WERI-Rb-1 (cell line): ENCODE data around the gene KCNIP3.

Experiments
- DNase-seq: peaks from one replicate; pipeline ENCODE4 v3.0.0-alpha.2; 2020
- H3K27ac ChIP-seq: fragments of 250-450 bp; sonication (Bioruptor Pico); 2 replicates; pipeline ENCODE4 v1.5.1; 2020; ENCODE audit warnings: mild to moderate bottlenecking, moderate library complexity
- H3K27me3 ChIP-seq: fragments of 250-450 bp; sonication (Bioruptor Pico); 2 replicates; pipeline ENCODE4 v1.5.1; 2021; ENCODE audit warnings: mild to moderate bottlenecking, low read depth, moderate library complexity; ENCODE audit not compliant: insufficient read depth, severe bottlenecking
- H3K36me3 ChIP-seq: fragments of 250-450 bp; sonication (Bioruptor Pico); 2 replicates; pipeline ENCODE4 v1.5.1; 2020; ENCODE audit warnings: mild to moderate bottlenecking, moderate library complexity
- H3K4me3 ChIP-seq: 2 replicates; pipeline ENCODE4 v1.5.1; 2011; ENCODE audit warnings: low read depth, mild to moderate bottlenecking, control low read depth, low read length
- H3K9me3 ChIP-seq: fragments of 250-450 bp; sonication (Bioruptor Pico); 2 replicates; pipeline ENCODE4 v1.5.1; 2021; ENCODE audit warnings: mild to moderate bottlenecking, moderate library complexity; ENCODE audit not compliant: severe bottlenecking
- TF ChIP-seq, protein P1 (sequence below): IDR thresholded peaks from 2 replicates; pipeline ENCODE4 v1.5.1; 2011; ENCODE audit warnings: low read depth, mild to moderate bottlenecking, control low read depth, inconsistent platforms, low read length

The KCNIP3 gene

GRCh38 chr2:95345081-95345562 is 48.0 kb downstream of the KCNIP3 start:
- no peak for DNase-seq
- TF ChIP-seq, protein P1, sequence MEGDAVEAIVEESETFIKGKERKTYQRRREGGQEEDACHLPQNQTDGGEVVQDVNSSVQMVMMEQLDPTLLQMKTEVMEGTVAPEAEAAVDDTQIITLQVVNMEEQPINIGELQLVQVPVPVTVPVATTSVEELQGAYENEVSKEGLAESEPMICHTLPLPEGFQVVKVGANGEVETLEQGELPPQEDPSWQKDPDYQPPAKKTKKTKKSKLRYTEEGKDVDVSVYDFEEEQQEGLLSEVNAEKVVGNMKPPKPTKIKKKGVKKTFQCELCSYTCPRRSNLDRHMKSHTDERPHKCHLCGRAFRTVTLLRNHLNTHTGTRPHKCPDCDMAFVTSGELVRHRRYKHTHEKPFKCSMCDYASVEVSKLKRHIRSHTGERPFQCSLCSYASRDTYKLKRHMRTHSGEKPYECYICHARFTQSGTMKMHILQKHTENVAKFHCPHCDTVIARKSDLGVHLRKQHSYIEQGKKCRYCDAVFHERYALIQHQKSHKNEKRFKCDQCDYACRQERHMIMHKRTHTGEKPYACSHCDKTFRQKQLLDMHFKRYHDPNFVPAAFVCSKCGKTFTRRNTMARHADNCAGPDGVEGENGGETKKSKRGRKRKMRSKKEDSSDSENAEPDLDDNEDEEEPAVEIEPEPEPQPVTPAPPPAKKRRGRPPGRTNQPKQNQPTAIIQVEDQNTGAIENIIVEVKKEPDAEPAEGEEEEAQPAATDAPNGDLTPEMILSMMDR: no peak
- H3K36me3 ChIP-seq: no peaks in the 10 kb centered on the region
- peak overlapping the region; percentile 94 for H3K4me3 ChIP-seq
- H3K27me3 ChIP-seq: peaks cover 3% of the 10 kb centered on the region
- H3K9me3 ChIP-seq: no peaks in the 10 kb centered on the region
- no peak overlapping the region for H3K27ac ChIP-seq

DNA sequence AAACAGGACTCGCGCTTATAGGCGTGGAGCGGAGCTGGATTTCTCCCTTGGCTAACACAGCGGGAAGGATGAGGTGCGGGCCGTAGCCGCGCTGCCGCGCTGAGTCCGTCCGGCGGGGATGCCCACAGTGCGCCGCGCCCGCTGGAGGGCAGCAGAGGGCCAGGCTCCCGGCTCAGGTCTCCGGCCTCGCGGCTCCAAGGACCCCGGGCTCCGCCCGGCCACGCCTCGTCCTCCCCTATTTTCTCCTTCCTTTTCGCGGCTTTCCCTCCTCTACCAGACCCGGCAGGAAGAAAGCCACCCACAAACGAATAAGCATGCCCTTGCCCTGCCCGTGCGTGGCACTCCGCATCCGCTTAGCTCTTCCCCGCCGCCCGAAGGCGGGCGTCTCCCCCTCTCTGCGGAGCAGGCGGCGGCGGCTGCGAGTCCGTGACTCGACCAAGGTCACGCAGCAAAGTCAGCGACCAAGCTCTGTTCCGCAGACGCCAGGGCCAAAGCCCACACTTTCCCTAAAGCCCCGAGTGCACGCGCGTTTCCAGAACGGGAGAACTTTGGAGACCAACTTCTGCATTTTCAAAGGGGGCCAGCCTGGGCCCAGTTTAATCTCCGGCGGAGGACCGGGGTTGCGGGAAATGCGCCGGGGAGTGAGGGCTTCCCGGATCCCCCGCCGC is 48.5 kb downstream of the KCNIP3 start:
- Histone ChIP-seq H3K27me3 (peaks cover 3% of the 10 kb centered on the region), H3K9me3 (no peaks in the 10 kb centered on the region), H3K27ac (peak overlapping the region; percentile 70), H3K4me3 (peak overlapping the region; percentile 94), H3K36me3 (no peaks in the 10 kb centered on the region)
- DNase-seq: peak; percentile 89
- TF ChIP-seq, protein P1: peak; percentile 97

GRCh38 chr2:95346231-95346737 is 49.1 kb downstream of the KCNIP3 start:
- DNase-seq: peak; percentile 34
- H3K27me3 ChIP-seq: peaks cover 3% of the 10 kb centered on the region

GRCh38 chr2:95346738-95347671 is 49.9 kb downstream of the KCNIP3 start:
- H3K4me3 ChIP-seq: peak overlapping the region; percentile 29
- H3K27ac ChIP-seq: no peak overlapping the region
- H3K9me3 ChIP-seq: no peaks in the 10 kb centered on the region
- no peak for DNase-seq
- no peaks in the 10 kb centered on the region for H3K36me3 ChIP-seq
- peaks cover 3% of the 10 kb centered on the region for H3K27me3 ChIP-seq
- TF ChIP-seq, protein P1: no peak

More at GRCh38 chr2:95346231-95346737, 49.1 kb downstream of the KCNIP3 start:
- TF ChIP-seq, protein P1: no peak
- Histone ChIP-seq H3K4me3 (peak overlapping the region; percentile 94), H3K9me3 (no peaks in the 10 kb centered on the region), H3K36me3 (no peaks in the 10 kb centered on the region), H3K27ac (peak overlapping the region; percentile 70)

DNA sequence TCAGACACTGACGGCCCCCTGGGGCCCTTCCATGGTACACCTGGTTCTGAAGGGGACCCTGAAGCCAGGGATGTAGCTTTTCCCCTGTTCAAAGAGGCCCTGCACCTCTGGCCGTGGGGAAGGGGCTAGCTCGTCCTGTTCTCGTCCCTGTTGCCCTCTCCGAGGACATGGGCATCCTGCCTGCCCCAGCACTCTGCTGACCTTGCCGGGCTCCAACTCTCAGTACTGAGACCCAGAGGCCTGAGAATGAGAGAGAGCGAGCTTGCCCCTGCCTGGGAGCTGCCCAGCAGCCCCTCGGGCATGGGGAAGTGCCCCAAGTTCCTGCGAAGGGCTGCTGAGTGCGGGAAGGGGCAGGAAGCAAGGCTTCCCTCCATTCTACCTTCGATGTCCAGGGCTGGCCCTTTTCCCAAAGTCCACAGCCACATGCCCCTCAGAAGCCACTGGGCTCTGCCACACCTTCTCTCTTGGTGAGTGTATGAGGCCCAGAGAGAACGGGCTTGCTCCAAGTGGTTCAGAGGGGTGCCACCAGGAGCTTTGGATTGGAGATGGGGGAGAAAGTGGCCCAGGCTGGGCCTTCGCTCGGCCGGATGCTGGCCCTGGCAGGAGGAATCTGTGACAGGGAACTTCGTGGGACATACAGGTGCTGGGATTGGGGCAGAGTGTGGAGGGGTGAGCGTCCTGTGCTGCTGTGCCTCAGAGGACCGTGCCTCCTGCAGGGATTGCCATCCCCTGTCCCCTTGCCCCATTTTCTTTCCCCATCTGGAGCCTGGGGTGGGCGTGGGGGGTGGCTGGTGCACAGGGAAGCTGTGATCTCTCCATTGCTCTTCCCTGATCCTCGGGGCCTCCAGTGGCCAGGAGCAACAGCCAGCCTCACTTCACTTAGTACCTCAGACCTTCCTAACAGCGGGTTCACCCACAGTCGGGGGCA is 50.8 kb downstream of the KCNIP3 start:
- peaks cover 3% of the 10 kb centered on the region for H3K27me3 ChIP-seq
- no peak overlapping the region for H3K4me3 ChIP-seq
- H3K27ac ChIP-seq: no peak overlapping the region
- DNase-seq: no peak
- TF ChIP-seq, protein P1: no peak
- no peaks in the 10 kb centered on the region for H3K9me3 ChIP-seq
- no peaks in the 10 kb centered on the region for H3K36me3 ChIP-seq
